ENCODE results near the gene ITGAX. TPM values are rescaled to one million over a fixed set of nuclear protein-coding genes. Genes with fewer than 3 reads are reported as not detected.

Gene ITGAX
- total and polyA plus RNA-seq, 2 experiments from 2014 or later, result not detected

DNA sequence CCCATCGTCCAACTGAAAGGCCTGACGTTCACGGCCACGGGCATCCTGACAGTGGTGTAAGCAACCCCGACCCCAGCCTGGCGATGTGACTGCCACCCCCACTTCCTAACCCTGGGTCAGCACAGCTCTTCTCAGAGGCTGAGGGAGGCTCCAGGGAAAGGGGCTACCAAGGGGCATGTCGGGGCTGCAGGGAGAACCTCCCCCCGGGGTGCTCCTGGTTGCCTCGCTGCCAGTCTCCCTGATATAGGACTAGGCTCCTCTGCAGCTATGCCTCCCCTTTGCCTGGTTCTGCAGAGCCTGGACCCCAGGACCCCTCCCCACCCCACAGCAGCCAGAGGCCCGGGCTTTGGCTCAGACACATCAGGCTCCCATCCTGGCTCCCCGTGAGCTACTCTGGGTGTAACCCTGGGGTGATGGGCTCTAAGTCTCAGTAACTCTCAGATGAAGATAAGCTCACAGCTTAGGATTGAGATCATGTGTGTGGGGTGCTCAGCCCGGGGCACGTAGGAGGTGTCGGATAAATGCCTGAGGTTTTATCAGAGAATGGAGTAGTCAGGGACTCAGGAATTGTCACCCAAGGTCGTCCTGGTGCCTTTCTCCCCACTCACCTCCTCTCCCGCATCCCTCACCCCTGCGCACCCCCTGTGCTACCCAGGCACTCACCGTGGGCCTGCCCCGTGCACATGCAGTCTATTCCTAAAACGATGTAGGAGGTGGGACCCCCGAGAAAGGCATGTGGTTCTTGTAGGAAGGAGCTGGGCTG lies 48.8 kb downstream of the ITGAX start (continued):
- TF ChIP-seq, protein P1, sequence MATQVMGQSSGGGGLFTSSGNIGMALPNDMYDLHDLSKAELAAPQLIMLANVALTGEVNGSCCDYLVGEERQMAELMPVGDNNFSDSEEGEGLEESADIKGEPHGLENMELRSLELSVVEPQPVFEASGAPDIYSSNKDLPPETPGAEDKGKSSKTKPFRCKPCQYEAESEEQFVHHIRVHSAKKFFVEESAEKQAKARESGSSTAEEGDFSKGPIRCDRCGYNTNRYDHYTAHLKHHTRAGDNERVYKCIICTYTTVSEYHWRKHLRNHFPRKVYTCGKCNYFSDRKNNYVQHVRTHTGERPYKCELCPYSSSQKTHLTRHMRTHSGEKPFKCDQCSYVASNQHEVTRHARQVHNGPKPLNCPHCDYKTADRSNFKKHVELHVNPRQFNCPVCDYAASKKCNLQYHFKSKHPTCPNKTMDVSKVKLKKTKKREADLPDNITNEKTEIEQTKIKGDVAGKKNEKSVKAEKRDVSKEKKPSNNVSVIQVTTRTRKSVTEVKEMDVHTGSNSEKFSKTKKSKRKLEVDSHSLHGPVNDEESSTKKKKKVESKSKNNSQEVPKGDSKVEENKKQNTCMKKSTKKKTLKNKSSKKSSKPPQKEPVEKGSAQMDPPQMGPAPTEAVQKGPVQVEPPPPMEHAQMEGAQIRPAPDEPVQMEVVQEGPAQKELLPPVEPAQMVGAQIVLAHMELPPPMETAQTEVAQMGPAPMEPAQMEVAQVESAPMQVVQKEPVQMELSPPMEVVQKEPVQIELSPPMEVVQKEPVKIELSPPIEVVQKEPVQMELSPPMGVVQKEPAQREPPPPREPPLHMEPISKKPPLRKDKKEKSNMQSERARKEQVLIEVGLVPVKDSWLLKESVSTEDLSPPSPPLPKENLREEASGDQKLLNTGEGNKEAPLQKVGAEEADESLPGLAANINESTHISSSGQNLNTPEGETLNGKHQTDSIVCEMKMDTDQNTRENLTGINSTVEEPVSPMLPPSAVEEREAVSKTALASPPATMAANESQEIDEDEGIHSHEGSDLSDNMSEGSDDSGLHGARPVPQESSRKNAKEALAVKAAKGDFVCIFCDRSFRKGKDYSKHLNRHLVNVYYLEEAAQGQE (IDR thresholded peaks at IDR 0.05; ENCODE audit: unreplicated experiment), result no peak
- TF ChIP-seq EZH2phosphoT487 (IDR thresholded peaks at IDR 0.05; ENCODE audit: unreplicated experiment) (no peak), JUNB (IDR thresholded peaks at IDR 0.05; ENCODE audit: unreplicated experiment) (no peak), ZNF114 (CRISPR knock-in tag; IDR thresholded peaks at IDR 0.05) (no peak), EZH2 (IDR thresholded peaks at IDR 0.05; ENCODE audit: low read depth, unreplicated experiment) (no peak), STAT1 (IDR thresholded peaks at IDR 0.05; ENCODE audit: unreplicated experiment) (no peak)
- TF ChIP-seq, protein P2, sequence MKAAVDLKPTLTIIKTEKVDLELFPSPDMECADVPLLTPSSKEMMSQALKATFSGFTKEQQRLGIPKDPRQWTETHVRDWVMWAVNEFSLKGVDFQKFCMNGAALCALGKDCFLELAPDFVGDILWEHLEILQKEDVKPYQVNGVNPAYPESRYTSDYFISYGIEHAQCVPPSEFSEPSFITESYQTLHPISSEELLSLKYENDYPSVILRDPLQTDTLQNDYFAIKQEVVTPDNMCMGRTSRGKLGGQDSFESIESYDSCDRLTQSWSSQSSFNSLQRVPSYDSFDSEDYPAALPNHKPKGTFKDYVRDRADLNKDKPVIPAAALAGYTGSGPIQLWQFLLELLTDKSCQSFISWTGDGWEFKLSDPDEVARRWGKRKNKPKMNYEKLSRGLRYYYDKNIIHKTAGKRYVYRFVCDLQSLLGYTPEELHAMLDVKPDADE (IDR thresholded peaks at IDR 0.05), result no peak

DNA sequence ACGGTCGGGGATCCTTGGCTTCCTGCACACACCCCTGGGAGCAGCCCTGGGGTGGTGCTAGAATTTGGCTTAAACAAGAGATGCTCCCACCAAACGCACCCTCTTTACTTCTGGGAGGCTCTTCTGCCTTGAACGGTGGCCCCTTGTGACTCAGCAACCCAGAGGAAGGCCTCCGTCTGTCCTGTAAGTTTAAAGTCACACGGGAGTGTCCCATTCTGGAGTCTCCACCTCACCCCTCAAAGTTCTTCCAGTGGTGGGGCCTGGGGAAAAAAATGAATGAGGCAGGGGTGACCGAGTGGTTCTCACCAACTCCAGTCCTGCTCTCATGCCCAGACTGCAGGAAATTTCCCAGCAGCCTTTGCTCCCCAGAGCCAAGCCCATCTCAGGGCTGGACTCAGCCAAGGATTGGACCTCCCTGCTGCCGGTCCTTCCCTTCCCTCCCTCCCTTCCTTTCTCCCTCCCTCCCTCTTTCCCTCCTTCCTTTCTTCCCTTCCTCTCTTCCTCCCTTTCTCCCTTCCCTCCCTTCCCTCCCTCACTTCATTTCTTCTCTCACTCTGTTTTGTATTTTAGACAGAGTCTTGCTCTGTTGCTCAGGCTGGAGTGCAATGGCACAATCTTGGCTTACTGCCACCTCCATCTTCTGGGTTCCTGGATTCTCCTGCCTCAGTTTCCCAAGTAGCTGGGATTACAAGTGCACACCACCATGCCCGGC lies 49.5 kb downstream of the ITGAX start:
- H3K79me2 ChIP-seq (replicated peaks; ENCODE audit: insufficient read depth), result no peaks in the 10 kb centered on the region
- no peak for ATAC-seq
- Mint-ChIP-seq H3K27me3 (ENCODE audit: insufficient read depth, low read depth, poor library complexity) (peaks cover 4% of the 10 kb centered on the region), H3K27ac (no peak overlapping the region), H3K36me3 (ENCODE audit: low read depth) (no peaks in the 10 kb centered on the region), H3K4me1 (no peaks in the 10 kb centered on the region), H3K9me3 (peaks cover 4% of the 10 kb centered on the region; the same call in 1 of the 3 replicates), H3K4me3 (peak overlapping the region; percentile 41; the same call in 1 of the 3 replicates)
- no peak overlapping the region for H3K4me3 ChIP-seq
- DNase-seq (ENCODE audit: low spot score), result no peak
- TF ChIP-seq NANOG (IDR thresholded peaks at IDR 0.05; ENCODE audit: borderline replicate concordance) (no peak), CREB1 (CRISPR knock-in tag; IDR thresholded peaks at IDR 0.05; ENCODE audit: low read depth) (no peak)
- H3F3A ChIP-seq (replicated peaks; ENCODE audit: low read depth), result no peaks in the 10 kb centered on the region
- no peaks in the 10 kb centered on the region for H3K4me1 ChIP-seq (ENCODE audit: insufficient read depth)
- no peaks in the 10 kb centered on the region for H3K36me3 ChIP-seq (ENCODE audit: insufficient read depth)
- no peak overlapping the region for H3K4me2 ChIP-seq
- no peaks in the 10 kb centered on the region for H3K9me2 ChIP-seq (ENCODE audit: insufficient read depth)
- no peak overlapping the region for H3K27ac ChIP-seq (ENCODE audit: low read depth)
- no peaks in the 10 kb centered on the region for H4K20me1 ChIP-seq (replicated peaks; ENCODE audit: insufficient read depth)
- H2AFZ ChIP-seq, result no peak overlapping the region
- no peaks in the 10 kb centered on the region for H3K27me3 ChIP-seq (ENCODE audit: insufficient read depth)

Measured in GM23338 (cell line).